C1 segment of cervical spinal cord (tissue), 14 donors: ENCODE data around the gene RMP24.
"Not testable (repeated sequence)": the region's sequence is repeated elsewhere in the genome, so short reads cannot be mapped to it uniquely, and the experiment has no call there.

Source experiments
- DNase-seq, 14 donors: peaks; one replicate each; lab custom pipeline; 2025; lab: John Stamatoyannopoulos, UW

The RMP24 gene

GRCh38 chr18:35967866-35968265 lies 4.6 kb upstream of the RMP24 start:
- not testable (repeated sequence) for DNase-seq

- no peak for DNase-seq
These were observed 4.1 kb upstream of the RMP24 start for GRCh38 chr18:35968278-35968880.

GRCh38 chr18:35969676-35970075 lies 2.8 kb upstream of the RMP24 start:
- no peak for DNase-seq

- DNase-seq, result peak in 2 of 14 donors; percentile 52 to 63
These were observed 750 bp upstream of the RMP24 start for GRCh38 chr18:35971661-35972196.

- DNase-seq, result no peak
These were observed 1.2 kb downstream of the RMP24 start for GRCh38 chr18:35973650-35974049.

GRCh38 chr18:35974181-35974580 lies 1.7 kb downstream of the RMP24 start:
- no peak for DNase-seq

GRCh38 chr18:35979112-35979511 lies 6.6 kb downstream of the RMP24 start:
- no peak for DNase-seq

- no peak for DNase-seq
These were observed 10.1 kb downstream of the RMP24 start for GRCh38 chr18:35982409-35983114.

GRCh38 chr18:35983147-35983546 lies 10.7 kb downstream of the RMP24 start:
- DNase-seq, result no peak

- DNase-seq, result no peak
These were observed 11.3 kb downstream of the RMP24 start for GRCh38 chr18:35983818-35984217.

- DNase-seq, result no peak
These were observed 19.2 kb downstream of the RMP24 start for GRCh38 chr18:35991696-35992095.

- no peak for DNase-seq
These were observed 20.5 kb downstream of the RMP24 start for GRCh38 chr18:35993013-35993412.

- no peak for DNase-seq
These were observed 26.5 kb downstream of the RMP24 start for GRCh38 chr18:35998967-35999366.

GRCh38 chr18:35999925-36000324 lies 27.4 kb downstream of the RMP24 start:
- no peak for DNase-seq

GRCh38 chr18:36006997-36007396 lies 34.5 kb downstream of the RMP24 start:
- DNase-seq, result no peak

- DNase-seq, result no peak
These were observed 36.7 kb downstream of the RMP24 start for GRCh38 chr18:36009214-36009613.

GRCh38 chr18:36012891-36013290 lies 40.4 kb downstream of the RMP24 start:
- DNase-seq, result no peak

- DNase-seq, result no peak
These were observed 43.1 kb downstream of the RMP24 start for GRCh38 chr18:36015629-36016028.

GRCh38 chr18:36017232-36017631 lies 44.8 kb downstream of the RMP24 start:
- no peak for DNase-seq

- DNase-seq, result no peak
These were observed 47.8 kb downstream of the RMP24 start for GRCh38 chr18:36020174-36020711.

- no peak for DNase-seq
These were observed 50.9 kb downstream of the RMP24 start for GRCh38 chr18:36023336-36023735.

GRCh38 chr18:36024241-36024640 lies 51.8 kb downstream of the RMP24 start:
- DNase-seq, result not testable (repeated sequence)

- DNase-seq, result no peak
These were observed 52.5 kb downstream of the RMP24 start for GRCh38 chr18:36025025-36025424.
